Measurements from ENCODE around the gene ELF2. TPM values are rescaled to one million over a fixed set of nuclear protein-coding genes. Genes with fewer than 3 reads are reported as not detected.

ELF2 gene
- total RNA-seq, 1 experiment from 2014 or later: 42.4 TPM

DNA sequence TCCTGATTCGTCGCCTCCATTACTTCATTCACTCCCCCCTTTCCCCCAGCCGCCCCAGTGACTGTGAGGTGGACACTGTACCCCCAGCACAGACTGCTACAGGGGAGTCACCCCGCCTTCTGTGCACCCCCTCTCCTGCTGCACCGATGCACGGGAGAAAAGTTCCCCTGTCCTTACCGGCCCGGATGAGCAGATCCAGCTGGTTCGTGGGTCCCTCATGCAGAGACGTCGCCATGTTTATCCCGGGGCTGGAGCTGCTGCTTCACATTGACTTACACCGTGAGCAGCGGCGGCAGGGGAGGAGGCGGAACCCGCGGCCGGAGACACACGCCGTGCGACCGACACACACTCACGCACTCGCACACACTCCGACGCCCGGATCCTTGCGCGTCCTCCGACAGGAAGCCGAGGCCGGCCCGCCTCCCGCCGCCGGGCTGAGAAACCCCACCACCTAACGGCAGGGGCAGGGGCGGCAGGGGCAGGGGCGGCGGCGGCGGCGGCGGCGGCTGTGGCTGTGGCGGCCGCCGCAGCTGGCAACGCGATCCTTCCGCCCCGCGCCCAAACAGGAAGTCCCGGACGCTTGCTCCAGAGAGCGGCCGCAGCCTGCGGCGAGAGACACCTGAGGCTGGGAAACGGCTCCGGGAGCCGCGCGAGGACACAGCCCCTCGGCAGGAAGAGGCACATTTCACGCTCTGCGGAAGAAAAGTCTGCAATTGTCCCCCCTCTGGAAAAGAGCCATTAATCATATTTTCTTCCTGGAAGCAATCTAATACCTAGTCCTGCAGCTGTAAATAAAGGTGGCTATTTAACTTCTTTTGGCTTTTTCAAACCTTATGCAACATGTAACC, 92.8 kb downstream of the ELF2 start:
- Histone ChIP-seq H3K4me1 (ENCODE audit: insufficient read depth, low read length, poor library complexity, severe bottlenecking) (peaks cover 18% of the 10 kb centered on the region), H3K27me3 (replicated peaks; ENCODE audit: insufficient read depth, low read depth, low read length, poor library complexity) (no peaks in the 10 kb centered on the region), H3K9me3 (ENCODE audit: low read depth, low read length, poor library complexity, severe bottlenecking) (no peaks in the 10 kb centered on the region), H3K36me3 (ENCODE audit: insufficient read depth, low read length, poor library complexity, severe bottlenecking) (no peaks in the 10 kb centered on the region), H3K4me3 (ENCODE audit: low read depth, low read length, poor library complexity, severe bottlenecking) (peak overlapping the region; percentile 88), H3K27ac (ENCODE audit: low read depth, low read length, poor library complexity, severe bottlenecking) (peak overlapping the region; percentile 89)
- TF ChIP-seq EZH2 (IDR thresholded peaks at IDR 0.05; ENCODE audit: borderline replicate concordance, low read depth, low read length, poor library complexity, severe bottlenecking): no peak
- TF ChIP-seq, protein P1, sequence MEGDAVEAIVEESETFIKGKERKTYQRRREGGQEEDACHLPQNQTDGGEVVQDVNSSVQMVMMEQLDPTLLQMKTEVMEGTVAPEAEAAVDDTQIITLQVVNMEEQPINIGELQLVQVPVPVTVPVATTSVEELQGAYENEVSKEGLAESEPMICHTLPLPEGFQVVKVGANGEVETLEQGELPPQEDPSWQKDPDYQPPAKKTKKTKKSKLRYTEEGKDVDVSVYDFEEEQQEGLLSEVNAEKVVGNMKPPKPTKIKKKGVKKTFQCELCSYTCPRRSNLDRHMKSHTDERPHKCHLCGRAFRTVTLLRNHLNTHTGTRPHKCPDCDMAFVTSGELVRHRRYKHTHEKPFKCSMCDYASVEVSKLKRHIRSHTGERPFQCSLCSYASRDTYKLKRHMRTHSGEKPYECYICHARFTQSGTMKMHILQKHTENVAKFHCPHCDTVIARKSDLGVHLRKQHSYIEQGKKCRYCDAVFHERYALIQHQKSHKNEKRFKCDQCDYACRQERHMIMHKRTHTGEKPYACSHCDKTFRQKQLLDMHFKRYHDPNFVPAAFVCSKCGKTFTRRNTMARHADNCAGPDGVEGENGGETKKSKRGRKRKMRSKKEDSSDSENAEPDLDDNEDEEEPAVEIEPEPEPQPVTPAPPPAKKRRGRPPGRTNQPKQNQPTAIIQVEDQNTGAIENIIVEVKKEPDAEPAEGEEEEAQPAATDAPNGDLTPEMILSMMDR (conservative IDR thresholded peaks at IDR 0.05; ENCODE audit: low read depth, low read length): peak; percentile 33; the same call in 1 of the 2 replicates
- BruUV-seq (replicated peaks): no TSS peak
- DNase-seq (ENCODE audit: low spot score): peak; percentile 97
- intact Hi-C loops (cut with micrococcal nuclease; ENCODE audit: unreplicated experiment): loop anchor here (5.0 kb wide), 1 partner anchor 218 kb away; the partner anchor contains the start of genes NAA15 and NDUFC1
- ChIA-PET POLR2A (ENCODE audit: low non-redundant PET) (no interaction called here), CTCF (no interaction called here)

DNA sequence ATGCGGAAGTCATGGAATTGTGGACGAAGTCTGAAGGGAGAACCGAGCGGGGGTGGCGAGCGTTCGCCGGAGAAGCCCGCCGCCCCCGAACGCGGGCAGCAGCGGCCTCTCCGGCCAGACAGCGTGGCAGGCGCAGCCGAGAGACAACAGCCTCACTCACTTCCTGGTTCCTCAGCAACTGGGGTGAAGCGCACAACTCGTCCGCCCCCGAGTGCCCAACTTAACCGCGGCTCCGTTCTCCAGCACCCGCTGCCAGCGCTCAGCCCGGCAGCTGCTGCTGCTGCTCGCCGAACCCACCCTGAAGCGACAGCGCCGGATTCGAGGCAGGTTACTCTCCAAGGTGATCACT, 93.4 kb downstream of the ELF2 start:
- Histone ChIP-seq H3K4me1 (ENCODE audit: insufficient read depth, low read length, poor library complexity, severe bottlenecking) (peaks cover 18% of the 10 kb centered on the region), H3K27ac (ENCODE audit: low read depth, low read length, poor library complexity, severe bottlenecking) (peak overlapping the region; percentile 89), H3K36me3 (ENCODE audit: insufficient read depth, low read length, poor library complexity, severe bottlenecking) (no peaks in the 10 kb centered on the region), H3K27me3 (replicated peaks; ENCODE audit: insufficient read depth, low read depth, low read length, poor library complexity) (no peaks in the 10 kb centered on the region), H3K9me3 (ENCODE audit: low read depth, low read length, poor library complexity, severe bottlenecking) (no peaks in the 10 kb centered on the region), H3K4me3 (ENCODE audit: low read depth, low read length, poor library complexity, severe bottlenecking) (peak overlapping the region; percentile 88)
- no peak for TF ChIP-seq EZH2 (IDR thresholded peaks at IDR 0.05; ENCODE audit: borderline replicate concordance, low read depth, low read length, poor library complexity, severe bottlenecking)
- TF ChIP-seq, protein P1 (conservative IDR thresholded peaks at IDR 0.05; ENCODE audit: low read depth, low read length): no peak; the same call in 1 of the 2 replicates
- ChIA-PET CTCF (no interaction called here), POLR2A (ENCODE audit: low non-redundant PET) (no interaction called here)
- BruUV-seq (replicated peaks): no TSS peak
- peak; percentile 60 for DNase-seq (ENCODE audit: low spot score)
- intact Hi-C loops (cut with micrococcal nuclease; ENCODE audit: unreplicated experiment): loop anchor here (5.0 kb wide), 1 partner anchor 219 kb away; the partner anchor contains the start of genes NAA15 and NDUFC1

DNA sequence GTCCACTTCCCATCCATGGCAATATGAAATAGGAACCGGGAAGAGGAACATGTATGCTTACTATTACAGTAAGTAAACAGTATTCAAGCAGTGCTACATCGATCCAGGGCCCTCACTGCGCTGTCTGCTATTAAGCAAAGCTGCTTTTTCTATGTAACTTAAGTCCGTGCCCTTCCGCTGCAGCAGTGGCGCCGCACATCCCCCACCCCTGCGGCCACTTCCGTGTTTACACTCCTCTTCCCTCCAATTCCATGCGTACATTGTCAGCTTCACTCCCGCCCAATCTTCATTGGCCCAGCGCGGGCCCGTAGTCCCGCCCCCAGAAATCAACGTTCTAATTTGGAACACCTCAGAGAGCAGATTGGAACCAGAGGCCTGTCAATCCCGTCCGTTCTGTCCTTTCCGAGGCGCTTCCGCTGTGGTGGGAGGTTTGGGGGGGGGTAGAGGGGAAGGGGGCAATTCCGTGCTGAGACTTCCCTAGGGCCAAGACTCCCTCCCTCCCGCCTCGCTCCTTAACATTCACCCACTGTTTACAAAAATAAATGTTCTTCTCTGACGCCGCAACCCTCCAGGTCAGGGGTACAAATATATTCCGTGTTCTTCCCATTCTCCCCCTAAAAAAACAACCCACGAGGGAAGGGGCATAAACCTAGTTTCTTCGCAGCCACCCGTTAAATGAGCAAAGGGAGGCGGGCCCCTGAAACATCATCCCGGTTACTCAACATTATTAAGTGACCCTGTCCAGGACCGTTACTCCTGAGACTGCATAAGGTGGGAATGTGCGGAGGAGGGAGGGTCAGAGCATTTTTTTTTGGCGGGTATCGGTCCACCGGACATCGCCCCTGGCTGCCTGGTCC, 94.0 kb downstream of the ELF2 start:
- Histone ChIP-seq H3K4me3 (ENCODE audit: low read depth, low read length, poor library complexity, severe bottlenecking) (peak overlapping the region; percentile 88), H3K4me1 (ENCODE audit: insufficient read depth, low read length, poor library complexity, severe bottlenecking) (peaks cover 19% of the 10 kb centered on the region), H3K9me3 (ENCODE audit: low read depth, low read length, poor library complexity, severe bottlenecking) (no peaks in the 10 kb centered on the region), H3K36me3 (ENCODE audit: insufficient read depth, low read length, poor library complexity, severe bottlenecking) (no peaks in the 10 kb centered on the region), H3K27ac (ENCODE audit: low read depth, low read length, poor library complexity, severe bottlenecking) (peak overlapping the region; percentile 89), H3K27me3 (replicated peaks; ENCODE audit: insufficient read depth, low read depth, low read length, poor library complexity) (no peaks in the 10 kb centered on the region)
- intact Hi-C loops (cut with micrococcal nuclease; ENCODE audit: unreplicated experiment): loop anchor here (5.0 kb wide), 1 partner anchor 219 kb away; the partner anchor contains the start of genes NAA15 and NDUFC1
- no TSS peak for BruUV-seq (replicated peaks)
- no peak for TF ChIP-seq EZH2 (IDR thresholded peaks at IDR 0.05; ENCODE audit: borderline replicate concordance, low read depth, low read length, poor library complexity, severe bottlenecking)
- TF ChIP-seq, protein P1 (conservative IDR thresholded peaks at IDR 0.05; ENCODE audit: low read depth, low read length): no peak
- CTCF ChIA-PET: no interaction called here
- POLR2A ChIA-PET (ENCODE audit: low non-redundant PET): interaction anchor here (0.6 kb wide), 2 partner anchors 69 to 94 kb away, joined by 4 to 7 read pairs; partner anchors contain the start of gene ELF2
- DNase-seq (ENCODE audit: low spot score): peak; percentile 99
